GM12875 (cell line): Measurements from ENCODE around the gene SAE1.

Source experiments
- H3K4me3 ChIP-seq: one replicate; pipeline ENCODE4 v1.5.1; 2011; ENCODE audit warnings: low read depth, low read length, control low read depth
- TF ChIP-seq, protein P1 (sequence below): IDR thresholded peaks from 2 replicates; pipeline ENCODE4 v1.5.1; 2011; ENCODE audit warnings: low read depth, mild to moderate bottlenecking, control low read depth, inconsistent platforms, low read length, moderate library complexity, borderline replicate concordance; ENCODE audit not compliant: insufficient read depth

The SAE1 gene

DNA sequence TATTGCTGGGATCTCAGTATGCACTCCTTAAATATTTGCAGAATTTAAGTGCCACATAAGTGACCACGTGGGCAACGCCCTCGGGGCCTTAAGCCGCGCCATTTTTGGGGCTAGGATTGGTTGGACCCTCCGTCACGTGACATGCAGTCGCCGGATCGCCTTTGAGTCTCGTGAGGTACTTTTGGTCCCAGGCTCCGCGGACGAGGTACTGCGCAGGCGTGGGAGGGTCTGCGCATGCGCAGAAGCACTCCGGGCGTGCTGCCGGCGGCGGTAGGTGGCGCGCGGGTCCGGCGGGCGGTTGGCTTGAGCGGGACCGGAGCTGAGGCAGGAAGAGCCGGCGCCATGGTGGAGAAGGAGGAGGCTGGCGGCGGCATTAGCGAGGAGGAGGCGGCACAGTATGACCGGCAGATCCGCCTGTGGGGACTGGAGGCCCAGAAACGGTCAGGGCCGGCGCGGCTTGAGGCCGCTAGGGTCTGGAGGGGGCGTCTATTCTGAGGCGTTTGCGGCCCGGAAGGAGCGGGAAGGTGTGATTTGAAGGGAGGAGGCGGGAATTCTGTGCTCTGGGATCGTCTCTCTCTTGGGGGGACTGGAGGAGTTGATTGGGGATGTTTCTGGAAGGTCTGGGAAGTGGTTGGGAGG is at the start of gene SAE1:
SAE1 (plus strand) TSS at position 247 of the 639 bp plus-strand sequence; CDS start at position 343, 96 bp downstream.
- TF ChIP-seq, protein P1, sequence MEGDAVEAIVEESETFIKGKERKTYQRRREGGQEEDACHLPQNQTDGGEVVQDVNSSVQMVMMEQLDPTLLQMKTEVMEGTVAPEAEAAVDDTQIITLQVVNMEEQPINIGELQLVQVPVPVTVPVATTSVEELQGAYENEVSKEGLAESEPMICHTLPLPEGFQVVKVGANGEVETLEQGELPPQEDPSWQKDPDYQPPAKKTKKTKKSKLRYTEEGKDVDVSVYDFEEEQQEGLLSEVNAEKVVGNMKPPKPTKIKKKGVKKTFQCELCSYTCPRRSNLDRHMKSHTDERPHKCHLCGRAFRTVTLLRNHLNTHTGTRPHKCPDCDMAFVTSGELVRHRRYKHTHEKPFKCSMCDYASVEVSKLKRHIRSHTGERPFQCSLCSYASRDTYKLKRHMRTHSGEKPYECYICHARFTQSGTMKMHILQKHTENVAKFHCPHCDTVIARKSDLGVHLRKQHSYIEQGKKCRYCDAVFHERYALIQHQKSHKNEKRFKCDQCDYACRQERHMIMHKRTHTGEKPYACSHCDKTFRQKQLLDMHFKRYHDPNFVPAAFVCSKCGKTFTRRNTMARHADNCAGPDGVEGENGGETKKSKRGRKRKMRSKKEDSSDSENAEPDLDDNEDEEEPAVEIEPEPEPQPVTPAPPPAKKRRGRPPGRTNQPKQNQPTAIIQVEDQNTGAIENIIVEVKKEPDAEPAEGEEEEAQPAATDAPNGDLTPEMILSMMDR, result peak; percentile 63
- H3K4me3 ChIP-seq, result peak within 1 kb of the TSS; percentile 64

DNA sequence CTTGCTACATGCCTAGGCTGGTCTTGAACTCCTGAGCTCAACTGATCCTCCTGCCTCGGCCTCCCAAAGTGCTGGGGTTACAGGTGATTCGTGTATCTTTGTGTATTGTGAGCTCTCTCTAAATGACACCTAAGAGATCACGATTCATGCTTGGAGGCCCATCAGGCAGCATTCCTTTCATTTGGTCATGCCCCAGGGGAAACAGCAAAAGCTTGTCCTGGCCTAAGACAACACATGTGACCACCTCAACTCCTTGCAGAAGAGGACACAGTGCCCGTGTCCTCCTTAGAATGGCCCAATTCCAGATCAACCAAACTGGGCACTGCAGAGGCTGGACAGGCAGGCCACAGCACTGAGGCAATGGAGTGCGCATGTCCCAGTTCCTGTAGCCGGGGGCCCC is 49.5 kb upstream of the SAE1 start:
- TF ChIP-seq, protein P1, result no peak
- no peak overlapping the region for H3K4me3 ChIP-seq

DNA sequence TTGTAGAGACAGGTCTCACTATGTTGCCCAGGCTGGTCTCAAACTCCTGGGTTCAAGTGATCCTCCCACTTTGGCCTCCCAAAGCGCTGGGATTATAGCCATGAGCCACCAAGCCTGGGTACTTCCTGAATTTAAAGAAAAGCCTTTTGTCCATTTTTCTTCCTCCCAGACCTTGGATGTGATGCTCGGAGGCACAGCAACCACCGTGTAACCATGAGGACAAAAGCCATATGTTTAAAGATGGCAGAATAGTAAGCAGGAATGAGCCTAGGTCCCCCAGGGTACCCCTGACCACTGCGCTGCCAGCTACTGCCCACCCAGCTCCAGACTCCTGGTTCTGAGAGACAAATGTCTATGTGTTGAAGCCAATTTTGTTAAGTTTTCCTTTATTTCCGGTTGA is 48.1 kb upstream of the SAE1 start:
- H3K4me3 ChIP-seq, result no peak overlapping the region
- TF ChIP-seq, protein P1, result no peak

DNA sequence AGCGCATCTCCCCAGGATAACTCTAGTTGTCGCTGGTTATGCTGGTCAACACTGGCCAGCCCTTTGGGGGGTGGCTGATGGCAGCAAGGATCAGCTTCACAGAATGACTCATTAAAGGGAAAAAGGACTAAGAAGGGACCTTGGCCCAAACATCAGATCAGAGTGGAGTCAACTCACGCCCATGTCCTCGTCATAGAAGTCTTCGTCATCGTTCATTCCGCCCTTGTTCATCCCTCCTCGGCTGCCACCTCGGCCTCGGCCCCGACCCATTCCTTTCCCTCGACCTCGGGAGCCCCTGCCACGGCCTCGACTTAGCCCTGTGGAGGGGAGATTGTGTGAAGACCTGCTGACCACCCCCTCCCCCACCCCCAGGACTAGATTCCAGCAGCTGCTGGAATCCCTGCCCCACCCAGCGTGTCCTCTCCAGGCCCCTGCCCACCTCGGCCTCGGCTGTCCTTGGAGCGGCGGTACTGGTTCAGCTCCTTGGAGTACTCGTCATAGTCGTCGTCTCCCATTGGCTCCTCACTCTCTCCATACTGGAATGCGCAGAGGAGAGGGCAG is 45.7 kb upstream of the SAE1 start:
- H3K4me3 ChIP-seq, result no peak overlapping the region
- TF ChIP-seq, protein P1, result no peak

DNA sequence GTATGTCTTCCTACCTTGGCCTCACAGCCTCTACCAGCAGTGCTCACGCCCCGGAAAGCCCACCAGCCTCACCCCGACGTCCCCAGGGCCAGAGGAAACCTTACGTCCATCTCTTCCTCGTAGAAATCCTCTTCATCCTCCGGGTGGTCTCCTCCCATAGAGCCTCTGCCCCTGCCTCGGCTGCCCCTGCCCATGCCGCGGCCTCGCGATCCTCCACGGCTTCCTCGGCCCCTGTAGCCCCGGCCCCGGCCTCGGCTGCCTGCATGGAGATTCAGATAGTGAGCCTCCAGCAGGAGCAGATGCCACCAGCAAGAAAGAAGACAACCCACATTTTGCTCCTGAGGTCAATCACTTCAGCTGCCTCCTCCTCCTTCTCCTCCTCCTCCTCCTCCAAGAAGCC is 44.4 kb upstream of the SAE1 start:
- no peak overlapping the region for H3K4me3 ChIP-seq
- TF ChIP-seq, protein P1, result no peak

DNA sequence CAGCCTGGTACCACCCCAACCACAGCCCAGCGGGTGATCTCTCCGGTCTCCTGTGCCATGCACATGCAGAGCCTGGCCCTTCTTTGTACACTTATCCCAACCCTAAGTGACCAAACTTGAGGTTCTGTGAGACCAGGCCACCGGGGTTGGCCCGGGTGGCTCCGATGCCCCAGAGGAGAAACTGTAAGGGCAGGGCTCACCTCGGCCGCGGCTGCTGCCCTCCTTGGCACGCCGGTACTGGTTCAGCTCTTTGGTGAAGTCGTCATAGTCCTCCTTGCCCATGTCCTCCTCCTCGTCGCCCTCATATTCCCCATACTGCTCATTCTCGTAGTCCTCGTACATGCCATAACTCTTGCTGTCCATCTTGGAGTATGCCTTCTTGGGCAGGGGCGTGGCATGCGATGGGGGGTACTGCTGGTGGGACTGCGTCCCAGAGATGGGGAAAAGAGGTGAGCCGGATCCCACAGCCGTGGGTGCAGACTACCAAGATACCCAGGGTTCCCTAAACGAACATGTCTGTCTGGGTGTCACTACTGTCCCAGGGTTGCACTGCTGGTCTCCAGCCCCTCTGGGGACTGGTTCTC is 40.8 kb upstream of the SAE1 start:
- TF ChIP-seq, protein P1, result no peak
- H3K4me3 ChIP-seq, result no peak overlapping the region

DNA sequence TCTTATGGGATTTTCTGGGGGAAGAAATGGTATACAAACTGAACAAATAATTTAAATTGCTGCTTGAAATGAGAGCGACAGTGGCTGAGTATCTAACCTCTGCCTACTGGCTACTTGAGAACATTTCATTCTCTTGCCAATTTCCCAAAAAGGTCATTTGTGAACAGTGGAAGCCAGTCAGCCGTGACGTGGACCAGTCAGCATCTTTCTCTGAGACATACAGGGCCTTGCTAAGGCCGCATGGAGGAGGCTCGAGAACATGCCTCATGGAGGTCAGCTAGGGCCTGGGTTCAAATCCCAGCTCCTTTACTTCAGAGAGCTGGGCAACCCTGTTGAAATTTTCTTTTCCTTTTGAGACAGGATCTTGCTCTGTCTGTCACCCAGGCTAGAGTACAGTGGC is 37.4 kb upstream of the SAE1 start:
- TF ChIP-seq, protein P1, result no peak
- H3K4me3 ChIP-seq, result no peak overlapping the region
